ENCODE results near the gene ZNF584.

GRCh38 chr19:58374200-58374599 lies 34.2 kb upstream of the ZNF584 start:
- TF ChIP-seq EZH2 (IDR thresholded peaks at IDR 0.05) (no peak), POLR2AphosphoS5 (IDR thresholded peaks at IDR 0.05; ENCODE audit: borderline replicate concordance, low read depth, low read length) (no peak)

All from SK-N-MC (cell line).